Upper lobe of left lung (tissue), 6 donors: Measurements from ENCODE around the gene RIMS1. TPM values are rescaled to one million over a fixed set of nuclear protein-coding genes. Genes with fewer than 3 reads are reported as not detected.

Experiments
- ATAC-seq, 2 donors: fragments of 200-7000 bp; cut with Tn5 transposase; one replicate each; pipeline ENCODE4 v1.9.1; 2022; ENCODE audit warnings: mild to moderate bottlenecking in 2 of 2, moderate library complexity in 2 of 2; ENCODE audit not compliant: low FRiP score in 2 of 2
- DNase-seq, 2 donors: peaks; one replicate each; pipeline ENCODE4 v3.0.0-alpha.2; 2019 to 2020
- H3K27ac ChIP-seq, 4 donors: fragments of 200-600 bp; sonication (generic); one replicate each; pipeline ENCODE4 v1.5.1; 2016 to 2019
- H3K27me3 ChIP-seq, 4 donors: fragments of 200-600 bp; sonication (generic); one replicate each; pipeline ENCODE4 v1.5.1; 2017 to 2019
- H3K36me3 ChIP-seq, 4 donors: fragments of 200-600 bp; sonication (generic); one replicate each; pipeline ENCODE4 v1.5.1; 2016 to 2019
- H3K4me1 ChIP-seq, 4 donors: fragments of 200-600 bp; sonication (generic); one replicate each; pipeline ENCODE4 v1.5.1; 2018 to 2019
- H3K4me3 ChIP-seq, 4 donors: fragments of 200-600 bp; sonication (generic); one replicate each; pipeline ENCODE4 v1.5.1; 2017 to 2019; ENCODE audit warnings: mild to moderate bottlenecking in 2 of 4, moderate library complexity in 1 of 4
- H3K9me3 ChIP-seq, 4 donors: fragments of 200-600 bp; sonication (generic); one replicate each; pipeline ENCODE4 v1.5.1; 2018 to 2019
- EP300 ChIP-seq, 4 donors: sonication (generic); formaldehyde crosslinking; IDR thresholded peaks; one replicate each; pipeline ENCODE4 v1.5.1; 2017; ENCODE audit warnings: antibody characterized with exemption in 4 of 4, control low read depth in 2 of 4
- POLR2A ChIP-seq, 4 donors: fragments of 450-650 bp; IDR thresholded peaks; one replicate each; pipeline ENCODE4 v1.5.1; 2016 to 2017; ENCODE audit warnings: antibody characterized with exemption in 4 of 4, mild to moderate bottlenecking in 2 of 4
- POLR2AphosphoS5 ChIP-seq, 2 donors: sonication (generic); formaldehyde crosslinking; IDR thresholded peaks; one replicate each; pipeline ENCODE4 v1.5.1; 2017; ENCODE audit warnings: antibody characterized with exemption in 2 of 2
- WGBS, 2 donors: methylation state at CpG; one replicate each; pipeline ENCODE4 v1.1.5; 2017 to 2018; 5-methylcytosine and 5-hydroxymethylcytosine counted together
- total RNA-seq, 6 donors: library from RNA; depleted of rRNA in 4 of 6; stranded (reverse); fragments of >200 nt in 4 of 6; gene quantifications; one replicate each; pipeline versions ENCODE4 v1.1.0 to v1.2.1, GENCODE V29; 2016 to 2021
- TF ChIP-seq, protein P1 (sequence below), 6 experiments: fragments of 450-650 bp in 4 of 6; fragments of 200-600 bp in 2 of 6; sonication (generic) in 2 of 6; IDR thresholded peaks; one replicate each; pipeline ENCODE4 v1.5.1; 2016 to 2019; ENCODE audit warnings: antibody characterized with exemption in 6 of 6
- donor health status: DM: no; HTN: no; CAD: no; lungs with moderate emphysema.
- donor health status: DM: no; HTN: yes; CAD: no; lungs with severe emphysema.

RIMS1 gene
- total RNA-seq, 6 donors from 2014 or later = 1.0 to 4.1 (median 2.7) TPM

DNA sequence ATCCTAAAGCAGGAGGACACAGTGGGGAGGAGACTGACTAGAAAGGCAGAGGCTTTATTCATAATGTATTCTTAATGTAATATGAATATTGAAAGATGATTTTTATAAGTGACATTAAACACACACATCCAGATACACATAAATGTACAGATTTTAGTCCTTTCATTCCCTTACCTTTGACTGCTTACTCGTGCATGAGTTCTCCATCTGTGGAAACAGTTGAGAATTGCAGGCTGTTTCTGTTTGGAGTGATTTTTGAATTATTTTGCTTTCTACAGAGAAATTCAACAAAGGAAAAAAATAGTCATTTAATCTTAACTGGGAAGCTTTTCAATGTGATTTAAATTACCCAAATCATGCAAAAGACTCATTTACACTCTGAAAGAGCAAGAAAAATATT lies 136.5 kb downstream of the RIMS1 start:
- Histone ChIP-seq H3K27me3 (no peaks in the 10 kb centered on the region), H3K4me1 (no peaks in the 10 kb centered on the region), H3K27ac (no peak overlapping the region), H3K9me3 (no peaks in the 10 kb centered on the region), H3K36me3 (no peaks in the 10 kb centered on the region), H3K4me3 (no peak overlapping the region)
- 44 to 55% methylated on average over 1 of the region's 1 CpG for WGBS, 2 donors
- ATAC-seq (no peak), DNase-seq (no peak)
- TF ChIP-seq POLR2AphosphoS5 (IDR thresholded peaks at IDR 0.05) = no peak
- no peak for TF ChIP-seq POLR2A (IDR thresholded peaks at IDR 0.05)
- TF ChIP-seq EP300 (IDR thresholded peaks at IDR 0.05) = no peak
- TF ChIP-seq, protein P1, sequence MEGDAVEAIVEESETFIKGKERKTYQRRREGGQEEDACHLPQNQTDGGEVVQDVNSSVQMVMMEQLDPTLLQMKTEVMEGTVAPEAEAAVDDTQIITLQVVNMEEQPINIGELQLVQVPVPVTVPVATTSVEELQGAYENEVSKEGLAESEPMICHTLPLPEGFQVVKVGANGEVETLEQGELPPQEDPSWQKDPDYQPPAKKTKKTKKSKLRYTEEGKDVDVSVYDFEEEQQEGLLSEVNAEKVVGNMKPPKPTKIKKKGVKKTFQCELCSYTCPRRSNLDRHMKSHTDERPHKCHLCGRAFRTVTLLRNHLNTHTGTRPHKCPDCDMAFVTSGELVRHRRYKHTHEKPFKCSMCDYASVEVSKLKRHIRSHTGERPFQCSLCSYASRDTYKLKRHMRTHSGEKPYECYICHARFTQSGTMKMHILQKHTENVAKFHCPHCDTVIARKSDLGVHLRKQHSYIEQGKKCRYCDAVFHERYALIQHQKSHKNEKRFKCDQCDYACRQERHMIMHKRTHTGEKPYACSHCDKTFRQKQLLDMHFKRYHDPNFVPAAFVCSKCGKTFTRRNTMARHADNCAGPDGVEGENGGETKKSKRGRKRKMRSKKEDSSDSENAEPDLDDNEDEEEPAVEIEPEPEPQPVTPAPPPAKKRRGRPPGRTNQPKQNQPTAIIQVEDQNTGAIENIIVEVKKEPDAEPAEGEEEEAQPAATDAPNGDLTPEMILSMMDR (IDR thresholded peaks at IDR 0.05) = no peak

DNA sequence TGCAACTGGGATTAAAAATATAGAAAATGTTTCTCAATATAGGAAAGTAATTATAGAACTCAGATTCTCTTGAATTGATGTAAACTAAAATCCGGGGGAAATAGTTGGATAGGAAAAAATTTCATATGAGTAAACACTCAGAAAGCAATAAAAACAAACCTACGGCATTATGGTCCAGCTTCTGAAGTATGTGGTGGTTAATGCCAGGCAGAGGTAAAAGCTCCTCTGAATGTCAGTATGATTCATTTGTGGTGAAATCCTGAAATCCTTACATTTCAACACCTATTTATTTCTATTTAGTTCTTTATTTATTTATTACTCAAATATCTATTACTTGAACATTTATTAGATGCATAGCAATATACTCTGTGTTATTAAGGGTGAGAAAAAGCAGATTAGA lies 145.1 kb downstream of the RIMS1 start:
- Histone ChIP-seq H3K4me3 (no peak overlapping the region), H3K9me3 (no peaks in the 10 kb centered on the region), H3K36me3 (no peaks in the 10 kb centered on the region), H3K27me3 (no peaks in the 10 kb centered on the region), H3K27ac (no peak overlapping the region), H3K4me1 (peaks cover 0 to 8% (median 3%) of the 10 kb centered on the region in 4 donors)
- no peak for TF ChIP-seq POLR2AphosphoS5 (IDR thresholded peaks at IDR 0.05)
- TF ChIP-seq, protein P1 (IDR thresholded peaks at IDR 0.05) = no peak
- TF ChIP-seq EP300 (IDR thresholded peaks at IDR 0.05) = no peak
- no peak for TF ChIP-seq POLR2A (IDR thresholded peaks at IDR 0.05)
- WGBS, 2 donors = 40 to 43% methylated on average over 2 of the region's 2 CpGs
- ATAC-seq (no peak), DNase-seq (no peak)

DNA sequence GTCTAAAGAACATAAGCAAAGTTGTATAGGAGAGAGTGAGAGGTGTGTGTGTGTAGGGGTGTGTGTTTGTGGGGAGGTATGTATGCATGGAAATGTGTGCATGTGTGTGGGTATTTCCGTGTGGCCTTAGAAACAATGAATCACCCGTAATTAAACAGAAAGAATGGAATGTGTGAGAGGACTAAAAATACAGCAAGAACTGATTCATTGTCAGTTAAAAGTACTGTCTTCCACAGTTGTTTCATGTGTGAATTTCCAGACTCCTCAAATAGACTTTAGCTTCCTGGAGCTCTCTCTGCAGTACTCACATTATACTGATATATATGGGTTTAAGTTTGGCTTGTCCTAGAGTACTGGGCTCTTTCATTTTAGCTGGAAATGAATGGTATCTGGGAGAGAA lies 145.7 kb downstream of the RIMS1 start:
- ATAC-seq (no peak), DNase-seq (no peak)
- 57 to 60% methylated on average over 2 of the region's 2 CpGs for WGBS, 2 donors
- H3K27ac ChIP-seq = no peak overlapping the region
- H3K4me1 ChIP-seq = peaks cover 0 to 10% (median 3%) of the 10 kb centered on the region in 4 donors
- no peaks in the 10 kb centered on the region for H3K27me3 ChIP-seq
- no peak overlapping the region for H3K4me3 ChIP-seq
- H3K9me3 ChIP-seq = no peaks in the 10 kb centered on the region
- H3K36me3 ChIP-seq = no peaks in the 10 kb centered on the region
- TF ChIP-seq POLR2A (IDR thresholded peaks at IDR 0.05) (no peak), POLR2AphosphoS5 (IDR thresholded peaks at IDR 0.05) (no peak), EP300 (IDR thresholded peaks at IDR 0.05) (no peak)
- TF ChIP-seq, protein P1 (IDR thresholded peaks at IDR 0.05) = no peak

DNA sequence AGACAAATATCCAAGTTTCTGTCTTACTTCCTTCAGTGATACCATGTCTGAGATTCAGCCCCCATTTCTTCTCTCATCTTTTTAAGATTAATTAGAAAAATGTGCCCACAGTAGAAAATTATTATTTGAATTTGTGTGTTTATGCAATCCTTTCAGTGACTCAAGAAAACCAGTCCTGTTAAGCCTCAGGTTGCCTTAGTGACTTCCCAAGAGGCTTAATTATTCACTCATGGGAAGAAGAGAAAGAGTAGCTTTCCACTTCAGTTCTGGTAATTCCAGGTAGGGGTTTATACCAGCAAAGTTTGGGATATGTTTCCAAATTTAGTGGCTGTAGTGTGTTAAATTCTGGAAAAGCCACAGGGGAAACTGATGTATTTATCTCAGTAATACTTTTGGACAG lies 149.1 kb downstream of the RIMS1 start:
- H3K9me3 ChIP-seq = no peaks in the 10 kb centered on the region
- no peak for DNase-seq
- H3K27ac ChIP-seq = peak overlapping the region in 1 of 4 donors; percentile 18
- no peak for ATAC-seq
- H3K4me3 ChIP-seq = no peak overlapping the region
- no peaks in the 10 kb centered on the region for H3K36me3 ChIP-seq
- H3K4me1 ChIP-seq = peaks cover 0 to 16% (median 5%) of the 10 kb centered on the region in 4 donors
- TF ChIP-seq POLR2A (IDR thresholded peaks at IDR 0.05) (no peak), POLR2AphosphoS5 (IDR thresholded peaks at IDR 0.05) (no peak), EP300 (IDR thresholded peaks at IDR 0.05) (no peak)
- TF ChIP-seq, protein P1 (IDR thresholded peaks at IDR 0.05) = no peak
- H3K27me3 ChIP-seq = no peaks in the 10 kb centered on the region

DNA sequence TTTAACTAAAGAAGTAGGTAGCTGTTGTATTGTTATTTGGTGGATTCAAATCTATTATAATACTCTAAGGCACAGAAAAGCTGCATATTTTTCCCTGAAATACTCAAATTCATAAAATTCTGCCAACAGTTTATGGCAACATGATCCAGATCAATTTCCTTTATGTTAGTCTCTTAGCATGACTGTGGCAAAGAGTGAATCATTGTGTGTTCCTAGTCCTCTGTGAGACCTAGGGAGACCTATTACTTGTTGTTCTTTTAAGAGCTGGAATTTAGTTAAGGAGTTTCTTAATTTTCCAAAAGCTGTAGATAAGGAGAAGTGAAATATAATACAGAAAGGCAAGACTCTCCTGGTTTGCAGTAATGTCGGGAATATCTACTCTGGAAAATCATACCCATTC lies 149.6 kb downstream of the RIMS1 start:
- TF ChIP-seq, protein P1 (IDR thresholded peaks at IDR 0.05) = no peak
- TF ChIP-seq POLR2AphosphoS5 (IDR thresholded peaks at IDR 0.05) (no peak), EP300 (IDR thresholded peaks at IDR 0.05) (no peak), POLR2A (IDR thresholded peaks at IDR 0.05) (no peak)
- H3K9me3 ChIP-seq = no peaks in the 10 kb centered on the region
- H3K27me3 ChIP-seq = no peaks in the 10 kb centered on the region
- ATAC-seq = no peak
- 56 to 79% methylated on average over 1 of the region's 1 CpG for WGBS, 2 donors
- no peak overlapping the region for H3K4me3 ChIP-seq
- H3K4me1 ChIP-seq = peaks cover 0 to 16% (median 5%) of the 10 kb centered on the region in 4 donors
- H3K36me3 ChIP-seq = no peaks in the 10 kb centered on the region
- peak overlapping the region in 2 of 4 donors; percentile 4 to 18 for H3K27ac ChIP-seq
- no peak for DNase-seq
